Common myeloid progenitor, CD34-positive (primary cell): ENCODE data around the gene DPP10. TPM values are rescaled to one million over a fixed set of nuclear protein-coding genes. Genes with fewer than 3 reads are reported as not detected.
"Not testable (repeated sequence)": the region's sequence is repeated elsewhere in the genome, so short reads cannot be mapped to it uniquely, and the experiment has no call there.

ENCODE experiments used
- CTCF ChIA-PET: fragments of 350-600 bp; sonication (Branson Sonifier 250); formaldehyde crosslinking; loops from one replicate; lab custom pipeline; 2021; ENCODE audit warnings: antibody characterized with exemption; lab: Charles Lee
- POLR2A ChIA-PET: fragments of 350-600 bp; sonication (Branson Sonifier 250); formaldehyde crosslinking; loops from one replicate; lab custom pipeline; 2021; ENCODE audit warnings: antibody characterized with exemption; lab: Charles Lee
- DNase-seq, 3 donors: peaks; one replicate each; pipeline versions ENCODE4 v3.0.0 to v3.0.0-alpha.2; 2013
- H3K27ac ChIP-seq, 2 experiments: 1 replicate in 1 of 2; 2 replicates in 1 of 2; pipeline ENCODE4 v1.7.0; 2013; ENCODE audit warnings: inconsistent platforms in 2 of 2, low read length in 2 of 2, mild to moderate bottlenecking in 2 of 2, low read depth in 1 of 2, moderate library complexity in 1 of 2; ENCODE audit not compliant: severe bottlenecking in 2 of 2, insufficient read depth in 1 of 2, poor library complexity in 1 of 2
- H3K27me3 ChIP-seq, 5 experiments: replicated peaks in 2 of 5; 1 replicate in 3 of 5; 2 replicates in 2 of 5; pipeline versions ENCODE4 v1.6.1 to v1.7.0; 2013; ENCODE audit warnings: low read length in 4 of 5, mild to moderate bottlenecking in 2 of 5, moderate library complexity in 2 of 5, inconsistent platforms in 1 of 5; ENCODE audit not compliant: insufficient read depth in 5 of 5, control insufficient read depth in 4 of 5
- H3K36me3 ChIP-seq, 4 experiments: 1 replicate in 2 of 4; 2 replicates in 2 of 4; pipeline versions ENCODE4 v1.6.1 to v1.7.0; 2013; ENCODE audit warnings: low read length in 3 of 4, control low read depth in 1 of 4, mild to moderate bottlenecking in 1 of 4; ENCODE audit not compliant: control insufficient read depth in 4 of 4, insufficient read depth in 4 of 4
- H3K4me1 ChIP-seq, 4 experiments: 1 replicate in 3 of 4; 2 replicates in 1 of 4; pipeline versions ENCODE4 v1.6.1 to v1.7.1; 2013; ENCODE audit warnings: low read length in 3 of 4, mild to moderate bottlenecking in 3 of 4, control low read depth in 1 of 4, inconsistent platforms in 1 of 4, moderate library complexity in 1 of 4; ENCODE audit not compliant: control insufficient read depth in 4 of 4, insufficient read depth in 4 of 4; ENCODE audit errors: control extremely low read depth in 1 of 4
- H3K4me3 ChIP-seq, 7 experiments: 1 replicate in 4 of 7; 2 replicates in 3 of 7; pipeline versions ENCODE4 v1.5.1 to v1.7.0; 2013; ENCODE audit warnings: mild to moderate bottlenecking in 7 of 7, low read length in 6 of 7, moderate library complexity in 6 of 7, inconsistent platforms in 2 of 7, low read depth in 2 of 7, control low read depth in 1 of 7; ENCODE audit not compliant: insufficient read depth in 4 of 7, control insufficient read depth in 1 of 7; ENCODE audit errors: extremely low read depth in 1 of 7
- H3K9me3 ChIP-seq, 5 experiments: 1 replicate in 4 of 5; 2 replicates in 1 of 5; pipeline versions ENCODE4 v1.6.1 to v1.7.1; 2013; ENCODE audit warnings: low read length in 4 of 5, mild to moderate bottlenecking in 2 of 5, inconsistent platforms in 1 of 5, low read depth in 1 of 5, moderate library complexity in 1 of 5; ENCODE audit not compliant: control insufficient read depth in 4 of 5, insufficient read depth in 2 of 5; ENCODE audit errors: control extremely low read depth in 1 of 5
- WGBS: methylation state at CpG from one replicate; pipeline ENCODE4 v1.1.5; 2013; ENCODE audit not compliant: insufficient coverage; 5-methylcytosine and 5-hydroxymethylcytosine counted together
- polyA plus RNA-seq: library from polyadenylated mRNA; unstranded; fragments of 120-200 nt; gene quantifications from one replicate; pipeline ENCODE4 v1.2.1, GENCODE V29; 2013

DPP10 gene
- polyA plus RNA-seq: 0.51 TPM

DNA sequence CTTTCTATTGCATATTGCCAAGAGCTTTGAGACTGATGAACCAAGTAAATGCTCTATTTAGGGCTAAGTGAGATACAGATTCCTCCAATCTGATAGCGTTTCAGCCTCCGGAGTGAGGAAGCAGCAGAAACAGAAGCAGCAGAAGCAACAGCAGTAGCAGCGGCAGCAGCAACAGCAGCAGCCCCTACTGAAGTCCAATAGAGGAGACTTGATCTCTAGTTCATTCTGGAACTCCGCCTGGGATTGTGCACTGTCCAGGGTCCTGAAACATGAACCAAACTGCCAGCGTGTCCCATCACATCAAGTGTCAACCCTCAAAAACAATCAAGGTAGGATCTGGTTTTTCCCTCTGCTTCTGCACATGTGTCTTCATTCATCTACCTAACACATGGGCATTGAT lies at the start of gene DPP10:
TSS of gene DPP10 (plus strand) at position 132 of the 400 bp plus-strand sequence.
- H3K27ac ChIP-seq: no peak within 1 kb of the TSS
- ChIA-PET CTCF (no interaction called here), POLR2A (no interaction called here)
- H3K36me3 ChIP-seq: no peaks in the 10 kb centered on the region
- peak in 2 of 3 donors; percentile 1 to 3 for DNase-seq
- H3K4me3 ChIP-seq: no peak within 1 kb of the TSS
- no peaks in the 10 kb centered on the region for H3K4me1 ChIP-seq
- peaks cover 0 to 1% (median 0%) of the 10 kb centered on the region in 5 experiments for H3K9me3 ChIP-seq
- WGBS: 13% methylated on average over 5 of the region's 5 CpGs
- no peaks in the 10 kb centered on the region for H3K27me3 ChIP-seq

DNA sequence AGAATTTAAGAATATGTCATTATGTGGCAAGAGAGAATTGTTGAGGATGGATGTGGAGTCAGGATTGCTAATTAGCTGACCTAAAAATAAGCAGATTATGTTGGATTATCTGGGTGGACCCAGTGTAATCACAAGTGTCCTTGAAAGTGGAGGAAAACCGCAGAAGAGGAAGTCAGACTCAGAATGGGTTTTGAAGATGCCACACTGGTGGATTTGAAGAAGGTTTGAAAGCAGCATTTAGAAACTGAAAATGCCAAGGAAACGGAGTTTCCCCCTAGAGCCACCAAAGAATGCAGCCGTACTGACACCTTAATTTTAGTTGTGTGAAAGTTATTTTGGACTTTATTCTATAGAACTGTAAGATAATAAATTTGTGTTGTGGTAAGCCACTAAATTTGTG lies 41.6 kb upstream of the DPP10 start:
- H3K36me3 ChIP-seq: no peaks in the 10 kb centered on the region
- H3K27me3 ChIP-seq: no peaks in the 10 kb centered on the region
- H3K4me3 ChIP-seq: no peak overlapping the region
- H3K4me1 ChIP-seq: no peaks in the 10 kb centered on the region
- DNase-seq: peak in 1 of 3 donors; percentile 1
- no peak overlapping the region for H3K27ac ChIP-seq
- WGBS: 25% methylated on average over 1 of the region's 3 CpGs
- CTCF ChIA-PET: no interaction called here
- no peaks in the 10 kb centered on the region for H3K9me3 ChIP-seq
- POLR2A ChIA-PET: no interaction called here

DNA sequence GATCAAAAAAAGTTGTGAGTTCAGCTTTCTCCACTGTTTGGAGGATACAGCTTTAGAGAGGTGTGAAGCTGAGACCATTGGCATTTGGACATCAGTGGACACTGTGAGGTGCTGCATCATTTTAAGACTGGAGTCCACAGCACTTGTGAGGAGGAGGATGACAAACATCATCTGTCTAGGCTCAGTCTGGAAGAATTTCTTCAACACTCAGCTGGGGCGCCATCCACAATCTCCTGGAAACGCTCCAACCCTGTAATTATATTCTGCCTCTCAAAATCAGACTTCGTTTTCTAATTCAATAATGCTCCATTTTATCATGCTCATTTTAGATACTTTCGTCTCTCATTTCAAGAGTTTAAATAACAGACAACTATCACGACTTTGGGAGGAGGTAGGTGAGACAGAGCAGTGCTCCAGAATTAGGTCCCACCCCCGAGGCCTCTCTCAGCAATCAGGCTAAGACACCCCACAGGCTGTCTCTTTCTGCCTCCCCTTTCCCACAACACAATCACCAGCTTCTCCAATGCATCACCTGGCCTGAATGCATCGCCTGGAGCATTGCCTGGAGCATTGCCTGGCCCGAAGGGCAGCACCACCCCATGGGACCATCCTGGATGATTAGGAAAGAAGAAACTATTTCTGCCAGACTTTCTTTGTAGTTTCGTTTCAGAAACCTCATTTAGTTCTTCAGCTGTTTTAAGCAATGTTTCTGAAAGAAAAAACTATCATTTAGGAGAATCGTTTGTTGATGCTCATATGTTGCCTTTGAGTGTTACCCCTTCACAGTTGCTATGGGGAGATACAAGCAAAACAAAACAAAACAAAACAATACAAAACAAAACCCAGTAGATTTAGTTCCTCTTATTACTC lies 37.0 kb upstream of the DPP10 start:
- CTCF ChIA-PET: no interaction called here
- DNase-seq: no peak
- 93% methylated on average over 5 of the region's 10 CpGs for WGBS

DNA sequence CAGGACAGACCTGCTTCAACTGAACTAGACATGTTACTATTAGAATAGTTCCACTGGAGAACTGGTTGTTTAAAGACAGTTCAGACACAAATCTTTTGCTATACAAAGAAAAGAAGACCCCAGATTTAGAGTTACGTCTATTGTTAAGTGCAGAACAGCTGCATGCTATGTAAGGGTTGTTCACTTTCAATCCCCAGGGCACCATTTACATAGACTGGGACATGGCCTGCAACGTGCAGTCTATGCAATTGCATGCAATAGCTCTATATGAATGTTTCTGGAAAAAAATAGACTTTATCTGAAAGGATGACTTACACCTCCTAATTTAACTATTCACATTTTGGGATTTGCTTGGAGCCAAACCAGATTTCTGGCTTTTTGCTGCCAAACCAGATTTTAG lies 36.1 kb upstream of the DPP10 start:
- WGBS: 83% methylated on average over 1 of the region's 2 CpGs
- Histone ChIP-seq H3K27ac (no peak overlapping the region), H3K4me3 (no peak overlapping the region), H3K9me3 (no peaks in the 10 kb centered on the region), H3K4me1 (no peaks in the 10 kb centered on the region), H3K27me3 (no peaks in the 10 kb centered on the region), H3K36me3 (no peaks in the 10 kb centered on the region)
- ChIA-PET CTCF (no interaction called here), POLR2A (no interaction called here)
- DNase-seq: no peak

More for the DNA sequence above, 37.0 kb upstream of the DPP10 start:
- no peak overlapping the region for H3K4me3 ChIP-seq
- no peaks in the 10 kb centered on the region for H3K36me3 ChIP-seq
- no peaks in the 10 kb centered on the region for H3K4me1 ChIP-seq
- no peak overlapping the region for H3K27ac ChIP-seq
- H3K9me3 ChIP-seq: no peaks in the 10 kb centered on the region
- H3K27me3 ChIP-seq: no peaks in the 10 kb centered on the region
- POLR2A ChIA-PET: no interaction called here

DNA sequence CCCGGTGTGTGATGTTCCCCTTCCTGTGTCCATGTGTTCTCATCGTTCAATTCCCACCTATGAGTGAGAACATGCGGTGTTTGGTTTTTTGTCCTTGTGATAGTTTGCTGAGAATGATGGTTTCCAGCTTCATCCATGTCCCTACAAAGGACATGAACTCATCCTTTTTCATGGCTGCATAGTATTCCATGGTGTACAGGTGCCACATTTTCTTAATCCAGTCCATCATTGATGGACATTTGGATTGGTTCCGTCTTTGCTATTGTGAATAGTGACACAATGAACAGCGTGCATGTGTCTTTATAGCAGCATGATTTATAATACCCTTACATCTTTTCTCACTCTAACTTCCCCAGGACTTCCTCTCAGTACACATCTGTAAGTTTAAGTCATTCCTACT lies 35.1 kb upstream of the DPP10 start:
- POLR2A ChIA-PET: not testable (repeated sequence)

DNA sequence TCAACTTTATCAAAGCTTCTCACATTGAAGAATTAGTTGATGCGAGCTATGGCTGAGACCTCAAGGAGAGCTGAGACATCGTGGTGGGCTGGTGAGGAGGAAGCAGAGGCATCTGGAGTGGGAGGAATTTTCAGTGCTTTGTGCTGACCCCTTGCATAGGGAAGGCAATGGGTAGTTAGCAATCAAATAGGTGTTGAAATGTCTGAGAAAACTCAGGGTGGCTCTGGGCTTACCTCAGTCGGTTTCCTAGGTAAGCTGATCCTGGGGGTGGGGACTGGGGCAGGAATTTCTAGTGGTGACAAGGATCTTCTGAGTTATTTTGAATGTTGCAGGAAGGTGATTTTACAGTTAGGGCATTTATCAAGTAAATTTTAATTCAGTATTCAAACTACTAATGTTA lies 20.7 kb upstream of the DPP10 start:
- 86% methylated on average over 3 of the region's 3 CpGs for WGBS
- DNase-seq: no peak
- Histone ChIP-seq H3K27me3 (no peaks in the 10 kb centered on the region), H3K36me3 (no peaks in the 10 kb centered on the region), H3K4me1 (no peaks in the 10 kb centered on the region), H3K27ac (no peak overlapping the region), H3K4me3 (no peak overlapping the region), H3K9me3 (no peaks in the 10 kb centered on the region)
- CTCF ChIA-PET: no interaction called here
- POLR2A ChIA-PET: no interaction called here

More for the DNA sequence above, 35.1 kb upstream of the DPP10 start:
- CTCF ChIA-PET, DNase-seq, H3K36me3 ChIP-seq, H3K27me3 ChIP-seq, H3K4me3 ChIP-seq, H3K27ac ChIP-seq, H3K9me3 ChIP-seq, H3K4me1 ChIP-seq: not testable (repeated sequence)
- WGBS: no CpG with 5 or more reads among the region's 5 CpGs

DNA sequence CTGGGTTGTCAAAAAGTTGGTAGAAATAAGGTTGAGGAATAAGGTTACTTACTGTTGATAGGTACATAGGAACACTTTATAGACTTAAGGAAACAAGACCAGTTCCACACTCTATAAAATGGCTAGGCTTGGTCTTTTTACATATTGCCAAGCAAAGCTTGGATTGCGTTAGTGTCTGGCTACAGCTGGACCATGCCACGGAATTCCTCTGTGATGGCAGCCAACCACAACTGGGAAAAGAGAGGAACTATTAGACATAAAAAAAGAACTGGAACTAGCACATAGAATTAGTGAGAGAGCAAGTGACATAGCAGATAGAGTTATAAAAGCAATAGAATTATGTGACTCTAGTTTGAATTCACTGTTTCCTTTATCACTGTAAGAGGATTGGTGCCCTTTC lies 17.7 kb upstream of the DPP10 start:
- H3K36me3 ChIP-seq: no peaks in the 10 kb centered on the region
- CTCF ChIA-PET: no interaction called here

More for the DNA sequence above, 17.7 kb upstream of the DPP10 start:
- Histone ChIP-seq H3K27ac (no peak overlapping the region), H3K9me3 (no peaks in the 10 kb centered on the region), H3K4me3 (no peak overlapping the region), H3K27me3 (no peaks in the 10 kb centered on the region), H3K4me1 (no peaks in the 10 kb centered on the region)
- 80% methylated on average over 1 of the region's 2 CpGs for WGBS
- POLR2A ChIA-PET: no interaction called here
- no peak for DNase-seq
